ENCODE results near the gene C19orf73.
A peak's percentile ranks its signal among the peaks of the same experiment; 100 is the strongest.

The C19orf73 gene

GRCh38 chr19:49120868-49121267 is 1.9 kb upstream of the C19orf73 start:
- no peak for DNase-seq

DNA sequence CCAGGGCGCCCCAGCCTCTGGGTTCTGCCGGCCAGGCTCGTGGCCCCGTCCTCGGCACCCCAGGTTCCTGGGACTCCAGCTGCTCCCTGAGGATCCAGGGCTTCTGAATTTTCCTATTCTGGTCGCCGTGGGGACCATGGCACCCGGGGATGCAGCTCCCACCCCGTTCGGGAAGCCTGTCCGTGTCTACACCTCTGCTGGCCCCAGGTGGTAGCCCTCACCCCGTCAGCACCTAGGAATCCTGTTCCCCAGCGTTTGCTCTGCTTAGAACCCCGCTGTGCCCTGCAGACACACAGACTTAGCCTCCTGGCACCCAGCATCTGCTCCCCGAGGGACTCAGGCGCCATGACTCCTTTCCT is 1.4 kb upstream of the C19orf73 start:
- no peak for DNase-seq

DNA sequence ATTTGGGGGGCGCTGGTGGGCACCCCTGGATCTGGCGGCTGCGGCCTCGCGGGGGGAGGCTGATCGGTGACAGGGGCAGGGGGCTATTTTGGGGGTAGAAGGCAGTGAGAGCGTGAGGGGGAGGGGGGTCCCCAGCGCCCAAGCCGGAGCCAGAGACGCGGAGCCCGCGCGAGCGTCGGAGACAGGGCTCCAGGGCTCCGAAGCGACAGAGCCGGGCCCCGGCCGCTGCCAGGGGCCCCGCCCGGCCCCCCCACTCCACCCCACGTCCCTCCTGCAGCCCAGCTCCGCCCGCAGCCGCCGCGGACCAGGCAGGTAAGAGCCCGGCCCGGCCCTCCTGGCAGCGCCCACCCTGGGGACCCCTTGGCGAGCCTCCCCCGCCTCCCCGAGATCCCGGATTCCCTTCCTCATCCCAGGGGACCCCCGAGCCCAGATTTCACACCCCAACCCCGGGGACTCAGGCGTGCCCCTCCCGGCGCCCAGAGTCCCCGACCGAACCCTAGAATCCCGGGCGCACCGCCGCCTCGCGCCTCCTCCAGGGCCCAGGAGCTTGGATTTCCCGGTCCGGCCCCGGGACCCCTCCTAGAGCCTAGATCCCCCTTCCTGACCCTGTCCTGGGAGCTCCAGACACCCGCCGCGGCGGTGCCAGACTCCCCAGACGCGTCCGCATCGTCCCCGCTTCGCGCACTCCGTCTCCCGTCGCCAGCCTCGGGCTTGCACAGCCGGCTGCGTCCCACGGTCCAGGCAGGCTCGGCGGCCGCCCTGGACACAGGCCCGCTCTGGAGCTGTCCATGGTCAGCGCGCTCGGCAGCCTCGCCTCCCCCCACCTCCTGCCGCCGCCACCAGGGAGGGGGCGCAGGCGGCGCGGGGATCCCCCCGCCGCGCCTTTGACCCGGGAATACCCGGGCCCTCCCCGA is 725 bp upstream of the C19orf73 start, which contains the start of gene PPFIA3:
Gene PPFIA3 (plus strand): TSS at position 134 of the 914 bp plus-strand sequence. CDS start 8,330 bp downstream, outside the sequence.
- DNase-seq = no peak

DNA sequence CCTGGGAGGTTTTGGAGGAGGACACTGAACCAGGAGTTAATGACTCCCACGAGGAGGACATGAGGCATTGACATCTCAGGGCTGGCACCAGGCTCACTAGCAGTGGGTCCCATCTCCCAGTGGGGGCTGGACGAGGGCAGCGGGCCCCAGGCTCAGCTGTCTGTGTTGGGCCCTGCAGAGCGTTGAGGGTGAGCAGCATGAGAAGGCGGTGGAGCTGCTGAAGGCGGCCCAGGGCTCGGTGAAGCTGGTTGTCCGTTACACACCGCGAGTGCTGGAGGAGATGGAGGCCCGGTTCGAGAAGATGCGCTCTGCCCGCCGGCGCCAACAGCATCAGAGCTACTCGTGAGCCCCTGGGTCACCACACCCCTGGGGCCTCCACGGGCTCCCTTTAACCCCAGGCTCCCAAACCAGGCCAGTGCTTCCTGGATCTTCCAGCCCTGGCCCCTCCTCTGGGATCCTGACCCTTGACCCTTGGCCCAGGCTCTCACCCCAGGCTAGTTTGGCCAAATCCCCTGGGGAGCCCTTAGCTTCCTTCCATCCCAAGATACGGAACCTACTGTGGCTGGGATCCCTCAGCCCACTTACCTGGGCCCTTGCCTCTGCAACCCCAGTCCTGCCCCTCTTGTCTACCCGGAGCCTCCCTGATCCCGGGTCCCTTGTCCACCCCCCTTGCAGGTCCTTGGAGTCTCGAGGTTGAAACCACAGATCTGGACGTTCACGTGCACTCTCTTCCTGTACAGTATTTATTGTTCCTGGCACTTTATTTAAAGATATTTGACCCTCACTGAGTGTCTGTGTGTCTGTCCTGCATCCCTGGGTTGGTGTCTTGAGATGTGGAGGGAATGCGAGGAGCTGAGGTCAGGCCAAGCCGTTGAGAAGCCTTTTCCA is 1.0 kb downstream of the C19orf73 start:
- no peak for DNase-seq

DNA sequence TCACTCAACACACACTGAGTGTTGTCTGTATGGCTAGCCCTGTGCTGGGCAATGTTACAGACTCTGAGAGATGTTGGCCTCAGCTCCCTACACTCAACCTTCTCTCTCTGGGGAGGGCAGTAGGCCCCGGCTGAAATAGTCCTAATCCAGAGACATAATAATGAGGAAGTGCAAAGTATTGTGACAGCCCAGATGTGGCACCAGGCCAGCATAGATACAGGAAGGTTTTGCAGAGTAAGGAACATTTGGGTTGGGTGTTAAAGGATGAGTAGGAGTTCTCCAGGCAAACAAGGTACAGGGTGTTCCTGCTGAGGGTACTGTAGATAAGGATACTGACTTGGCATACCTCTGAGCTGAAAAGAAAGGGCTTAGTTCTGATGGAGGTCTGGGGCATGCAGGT is 2.4 kb downstream of the C19orf73 start:
- peak; percentile 50 for DNase-seq

- no peak for DNase-seq
These were observed 4.1 kb downstream of the C19orf73 start for GRCh38 chr19:49114630-49115363.

- DNase-seq = peak; percentile 4
These were observed 4.9 kb downstream of the C19orf73 start, which contains the start of gene LIN7B for GRCh38 chr19:49113762-49114629. TSS of gene LIN7B (plus strand) at chr19:49114370. CDS start at chr19:49114405, 35 bp downstream.

- DNase-seq = no peak
These were observed 7.5 kb downstream of the C19orf73 start for GRCh38 chr19:49111218-49111998.

- no peak for DNase-seq
These were observed 8.4 kb downstream of the C19orf73 start for GRCh38 chr19:49110567-49110966.

- DNase-seq = no peak
These were observed 9.2 kb downstream of the C19orf73 start for GRCh38 chr19:49109569-49110233.

DNA sequence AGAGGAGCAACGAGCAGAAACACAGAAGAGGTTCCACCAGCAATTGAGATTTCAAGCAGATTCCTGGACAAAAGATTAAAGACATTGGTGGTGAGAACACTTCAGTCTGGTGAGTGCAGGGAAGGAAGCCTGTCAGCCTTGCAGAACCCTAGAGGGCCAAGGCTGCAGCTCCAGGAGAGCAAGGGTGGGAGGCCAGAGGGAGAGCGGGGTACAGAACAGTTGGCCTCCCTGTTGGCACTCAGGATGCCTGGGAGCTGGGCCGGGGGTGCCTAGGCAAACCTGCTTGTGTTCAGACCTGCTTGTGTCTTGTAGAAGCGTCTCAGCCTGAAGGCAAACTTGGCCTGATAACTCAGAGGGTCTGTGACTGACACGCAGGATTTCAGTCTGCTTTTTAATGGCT is 9.9 kb downstream of the C19orf73 start:
- no peak for DNase-seq

DNA sequence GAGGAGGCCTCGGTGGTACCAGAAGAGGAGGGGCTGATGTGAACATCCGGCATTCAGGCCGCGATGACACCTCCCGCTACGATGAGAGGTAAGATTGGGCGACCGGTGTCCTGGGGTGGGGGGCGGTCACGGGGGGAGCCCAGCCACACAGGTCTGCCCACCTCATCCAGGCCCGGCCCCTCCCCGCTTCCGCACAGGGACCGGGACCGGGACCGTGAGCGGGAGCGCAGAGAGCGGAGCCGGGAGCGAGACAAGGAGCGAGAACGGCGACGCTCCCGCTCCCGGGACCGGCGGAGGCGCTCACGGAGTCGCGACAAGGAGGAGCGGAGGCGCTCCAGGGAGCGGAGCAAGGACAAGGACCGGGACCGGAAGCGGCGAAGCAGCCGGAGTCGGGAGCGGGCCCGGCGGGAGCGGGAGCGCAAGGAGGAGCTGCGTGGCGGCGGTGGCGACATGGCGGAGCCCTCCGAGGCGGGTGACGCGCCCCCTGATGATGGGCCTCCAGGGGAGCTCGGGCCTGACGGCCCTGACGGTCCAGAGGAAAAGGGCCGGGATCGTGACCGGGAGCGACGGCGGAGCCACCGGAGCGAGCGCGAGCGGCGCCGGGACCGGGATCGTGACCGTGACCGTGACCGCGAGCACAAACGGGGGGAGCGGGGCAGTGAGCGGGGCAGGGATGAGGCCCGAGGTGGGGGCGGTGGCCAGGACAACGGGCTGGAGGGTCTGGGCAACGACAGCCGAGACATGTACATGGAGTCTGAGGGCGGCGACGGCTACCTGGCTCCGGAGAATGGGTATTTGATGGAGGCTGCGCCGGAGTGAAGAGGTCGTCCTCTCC is 11.1 kb downstream of the C19orf73 start:
- no peak for DNase-seq

- DNase-seq = no peak
These were observed 12.3 kb downstream of the C19orf73 start for GRCh38 chr19:49106648-49107135.

- DNase-seq = no peak
These were observed 14.6 kb downstream of the C19orf73 start for GRCh38 chr19:49104229-49104864.

- DNase-seq = no peak
These were observed 15.4 kb downstream of the C19orf73 start for GRCh38 chr19:49103331-49104085.

- DNase-seq = no peak
These were observed 16.6 kb downstream of the C19orf73 start for GRCh38 chr19:49102303-49102702.

DNA sequence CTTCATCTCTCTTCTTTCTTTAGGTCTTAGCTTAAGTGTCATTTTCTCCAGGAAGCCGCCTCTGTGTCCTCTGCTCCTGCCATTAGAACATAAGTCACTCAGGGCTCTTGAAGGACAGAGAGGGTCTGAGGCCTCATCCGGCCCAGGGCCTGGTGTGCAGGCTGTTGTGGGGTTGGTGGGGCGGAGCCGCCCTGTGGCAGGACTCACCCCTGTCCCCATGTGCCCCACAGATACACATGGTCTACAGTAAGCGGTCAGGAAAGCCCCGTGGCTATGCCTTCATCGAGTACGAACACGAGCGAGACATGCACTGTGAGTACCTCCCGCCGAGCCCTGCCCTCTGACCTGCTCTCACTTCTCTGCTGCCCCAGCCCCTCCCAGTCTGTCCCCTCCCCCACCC is 17.8 kb downstream of the C19orf73 start:
- no peak for DNase-seq

DNA sequence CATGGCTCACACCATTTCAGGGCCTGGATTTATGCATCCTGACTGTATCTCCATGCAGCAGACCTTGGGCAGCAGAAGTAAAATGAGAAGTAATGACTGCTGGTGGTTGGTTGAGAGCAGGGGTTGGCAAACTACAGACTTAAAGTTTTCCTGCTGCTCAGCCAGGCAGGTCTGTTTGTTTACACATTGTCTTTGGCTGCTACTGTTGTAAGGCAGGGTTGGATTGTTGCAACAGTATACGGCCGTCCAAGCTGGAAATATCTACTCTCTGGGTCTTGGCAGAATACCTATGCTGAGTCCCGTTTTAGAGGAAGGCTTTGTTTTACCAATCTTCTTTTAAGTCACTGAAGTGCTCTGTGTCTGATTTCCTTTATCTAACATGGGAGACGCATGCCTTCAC is 20.1 kb downstream of the C19orf73 start:
- DNase-seq = no peak

Measured in GF-D8 (cell line).